IMR-90 (cell line): Measurements from ENCODE around the gene C19orf85.

Source experiments
- BHLHE40 ChIP-seq: fragments of 150-350 bp; IDR thresholded peaks from 2 replicates; pipeline ENCODE4 v1.6.1; 2016; ENCODE audit warnings: mild to moderate bottlenecking, low read depth, low read length
- POLR2A ChIP-seq: IDR thresholded peaks from 2 replicates; pipeline ENCODE4 v1.6.1; 2012; ENCODE audit warnings: mild to moderate bottlenecking, low read depth, low read length
- TF ChIP-seq, protein P1 (sequence below): conservative IDR thresholded peaks from 2 replicates; pipeline ENCODE4 v1.5.1; 2012; ENCODE audit warnings: mild to moderate bottlenecking, low read depth, low read length, improper control_type of control experiment

- TF ChIP-seq POLR2A (no peak), BHLHE40 (no peak)
- TF ChIP-seq, protein P1, sequence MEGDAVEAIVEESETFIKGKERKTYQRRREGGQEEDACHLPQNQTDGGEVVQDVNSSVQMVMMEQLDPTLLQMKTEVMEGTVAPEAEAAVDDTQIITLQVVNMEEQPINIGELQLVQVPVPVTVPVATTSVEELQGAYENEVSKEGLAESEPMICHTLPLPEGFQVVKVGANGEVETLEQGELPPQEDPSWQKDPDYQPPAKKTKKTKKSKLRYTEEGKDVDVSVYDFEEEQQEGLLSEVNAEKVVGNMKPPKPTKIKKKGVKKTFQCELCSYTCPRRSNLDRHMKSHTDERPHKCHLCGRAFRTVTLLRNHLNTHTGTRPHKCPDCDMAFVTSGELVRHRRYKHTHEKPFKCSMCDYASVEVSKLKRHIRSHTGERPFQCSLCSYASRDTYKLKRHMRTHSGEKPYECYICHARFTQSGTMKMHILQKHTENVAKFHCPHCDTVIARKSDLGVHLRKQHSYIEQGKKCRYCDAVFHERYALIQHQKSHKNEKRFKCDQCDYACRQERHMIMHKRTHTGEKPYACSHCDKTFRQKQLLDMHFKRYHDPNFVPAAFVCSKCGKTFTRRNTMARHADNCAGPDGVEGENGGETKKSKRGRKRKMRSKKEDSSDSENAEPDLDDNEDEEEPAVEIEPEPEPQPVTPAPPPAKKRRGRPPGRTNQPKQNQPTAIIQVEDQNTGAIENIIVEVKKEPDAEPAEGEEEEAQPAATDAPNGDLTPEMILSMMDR, result no peak
Observed at GRCh38 chr19:55478364-55478763, 13.8 kb upstream of the C19orf85 start.
